Heart left ventricle (tissue), 13 donors: ENCODE data around the gene CNIH2.
"Not testable (repeated sequence)": the region's sequence is repeated elsewhere in the genome, so short reads cannot be mapped to it uniquely, and the experiment has no call there.

ENCODE experiments used
- CTCF ChIP-seq, 12 donors: fragments of 200-600 bp; sonication (generic) in 4 of 12; IDR thresholded peaks; one replicate each; pipeline versions ENCODE4 v1.5.0 to v1.8.0; 2018 to 2022; ENCODE audit warnings: antibody characterized with exemption in 12 of 12, mild to moderate bottlenecking in 5 of 12
- POLR2A ChIP-seq, 2 donors: fragments of 450-650 bp; IDR thresholded peaks; one replicate each; pipeline ENCODE4 v1.6.1; 2017; ENCODE audit warnings: antibody characterized with exemption in 2 of 2, mild to moderate bottlenecking in 2 of 2, moderate library complexity in 2 of 2
- donor health status: ischemic (EF 13 %, LVEDD 7.1; RV severe dilation, severe dysfunction).
- donor health status: DM: no; HTN: yes; CAD: no.
- donor health status: DM: no; HTN: no; CAD: no.
- donor health status: ischemic (EF 25% LVEDD 6.9; RV normal size, moderate dysfunction).
- donor health status: ischemic (EF 25% LVEDD 5.7; RV mildly dilated, moderate dysfunction).
- donor health status: ischemic (EF 35%, LVEDD 5.7; RV mildly dilated, moderate dysfunction).
- donor health status: nonischemic (EF 11% LVEDD 7.7; RV severe dilation, severe dysfunction).
- donor health status: DM: yes; HTN: yes; CAD: no.
- donor health status: PGD.
- donor health status: ischemic (EF 29% LVEDD 5.4; RV normal size, mild dysfunction).
- donor health status: nonischemic (EF 23%, LVEDD 6.1; RV moderate dilation, normal function).

GRCh38 chr11:66277064-66277463 lies 911 bp upstream of the CNIH2 start:
- not testable (repeated sequence) for TF ChIP-seq POLR2A, CTCF (IDR thresholded peaks at IDR 0.05)
